A549 (cell line): ENCODE results near the gene CCR5.

Experiments
- CEBPB ChIP-seq, 2 experiments: fragments of >200 bp in 1 of 2; sonication (Bioruptor Twin) in 1 of 2; formaldehyde crosslinking in 1 of 2; IDR thresholded peaks; 2 replicates each; pipeline ENCODE4 v1.6.1; 2012 to 2016
- CHD4 ChIP-seq: fragments of 200-600 bp; sonication (generic); IDR thresholded peaks from 2 replicates; pipeline ENCODE4 v1.6.1; 2016; ENCODE audit warnings: antibody characterized with exemption, mild to moderate bottlenecking, borderline replicate concordance
- EHMT2 ChIP-seq: fragments of 200-600 bp; sonication (generic); IDR thresholded peaks from 2 replicates; pipeline ENCODE4 v1.6.1; 2016; ENCODE audit warnings: antibody characterized with exemption, low read depth, mild to moderate bottlenecking, moderate library complexity
- EP300 ChIP-seq, 2 experiments: fragments of >200 bp; sonication (Bioruptor Twin); formaldehyde crosslinking; IDR thresholded peaks; 2 replicates in 1 of 2; 3 replicates in 1 of 2; pipeline ENCODE4 v1.6.1; 2016 to 2017
- FOXS1 ChIP-seq: fragments of 250-450 bp; sonication (Bioruptor Pico); IDR thresholded peaks from 2 replicates; pipeline ENCODE4 v1.5.0; 2020; ENCODE audit warnings: mild to moderate bottlenecking, moderate library complexity
- HEYL ChIP-seq: fragments of 250-450 bp; sonication (Bioruptor Pico); IDR thresholded peaks from 2 replicates; pipeline ENCODE4 v1.8.0; 2021; ENCODE audit warnings: mild to moderate bottlenecking, moderate library complexity
- JUNB ChIP-seq: fragments of >200 bp; sonication (Bioruptor Twin); formaldehyde crosslinking; IDR thresholded peaks from 2 replicates; pipeline ENCODE4 v1.6.1; 2016
- POLR2A ChIP-seq: IDR thresholded peaks from 2 replicates; pipeline ENCODE4 v1.6.1; 2012; ENCODE audit warnings: mild to moderate bottlenecking, low read length
- RCOR1 ChIP-seq: fragments of 150-350 bp; IDR thresholded peaks from 2 replicates; pipeline ENCODE4 v1.6.1; 2014; ENCODE audit warnings: antibody characterized with exemption, low read length, low read depth
- RFX5 ChIP-seq: fragments of 450-650 bp; IDR thresholded peaks from 2 replicates; pipeline ENCODE4 v1.7.1; 2014; ENCODE audit warnings: antibody characterized with exemption, mild to moderate bottlenecking, moderate library complexity
- TF ChIP-seq, protein P1 (sequence below): fragments of >200 bp; sonication (Bioruptor Twin); formaldehyde crosslinking; IDR thresholded peaks from 3 replicates; pipeline ENCODE4 v1.5.1; 2016

DNA sequence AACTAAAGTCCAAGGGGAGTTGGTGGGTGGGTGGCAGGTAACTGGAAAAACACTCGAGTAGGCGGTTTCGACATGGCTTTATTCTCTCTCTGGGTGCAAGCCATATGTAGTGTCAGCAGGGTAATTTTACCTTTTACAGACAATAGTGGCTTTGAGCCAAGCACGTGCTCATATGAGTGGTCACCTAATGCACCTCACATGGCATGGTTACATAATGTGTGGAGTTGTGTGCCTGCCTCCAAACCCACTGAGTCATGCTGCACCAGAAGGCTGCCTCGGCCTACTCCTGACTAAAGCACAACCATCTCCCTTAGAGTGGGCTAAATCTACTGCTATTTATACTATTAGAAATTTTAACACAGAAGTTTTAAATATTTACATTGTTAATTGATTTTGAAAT, 52.8 kb downstream of the CCR5 start:
- no peak for TF ChIP-seq FOXS1 (CRISPR knock-in tag)
- TF ChIP-seq, protein P1, sequence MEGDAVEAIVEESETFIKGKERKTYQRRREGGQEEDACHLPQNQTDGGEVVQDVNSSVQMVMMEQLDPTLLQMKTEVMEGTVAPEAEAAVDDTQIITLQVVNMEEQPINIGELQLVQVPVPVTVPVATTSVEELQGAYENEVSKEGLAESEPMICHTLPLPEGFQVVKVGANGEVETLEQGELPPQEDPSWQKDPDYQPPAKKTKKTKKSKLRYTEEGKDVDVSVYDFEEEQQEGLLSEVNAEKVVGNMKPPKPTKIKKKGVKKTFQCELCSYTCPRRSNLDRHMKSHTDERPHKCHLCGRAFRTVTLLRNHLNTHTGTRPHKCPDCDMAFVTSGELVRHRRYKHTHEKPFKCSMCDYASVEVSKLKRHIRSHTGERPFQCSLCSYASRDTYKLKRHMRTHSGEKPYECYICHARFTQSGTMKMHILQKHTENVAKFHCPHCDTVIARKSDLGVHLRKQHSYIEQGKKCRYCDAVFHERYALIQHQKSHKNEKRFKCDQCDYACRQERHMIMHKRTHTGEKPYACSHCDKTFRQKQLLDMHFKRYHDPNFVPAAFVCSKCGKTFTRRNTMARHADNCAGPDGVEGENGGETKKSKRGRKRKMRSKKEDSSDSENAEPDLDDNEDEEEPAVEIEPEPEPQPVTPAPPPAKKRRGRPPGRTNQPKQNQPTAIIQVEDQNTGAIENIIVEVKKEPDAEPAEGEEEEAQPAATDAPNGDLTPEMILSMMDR, result no peak
- TF ChIP-seq JUNB, result no peak
- TF ChIP-seq POLR2A, result no peak
- no peak for TF ChIP-seq CEBPB (IDR thresholded peaks at IDR 0.05)
- TF ChIP-seq HEYL (CRISPR knock-in tag), result no peak
- TF ChIP-seq RCOR1, result no peak
- no peak for TF ChIP-seq CHD4
- no peak for TF ChIP-seq RFX5
- no peak for TF ChIP-seq EHMT2
- no peak for TF ChIP-seq EP300 (IDR thresholded peaks at IDR 0.05)
